NCI-H345 (cell line): ENCODE data around the gene GADD45GIP1.

ENCODE experiments used
- DNase-seq: peaks from one replicate; lab custom pipeline; 2025; lab: John Stamatoyannopoulos, UW

The GADD45GIP1 gene

GRCh38 chr19:12956446-12957388 lies at the start of gene GADD45GIP1:
TSS of gene GADD45GIP1 (minus strand) at chr19:12957223. CDS start at chr19:12957212, 11 bp downstream.
- DNase-seq, result peak; percentile 39

DNA sequence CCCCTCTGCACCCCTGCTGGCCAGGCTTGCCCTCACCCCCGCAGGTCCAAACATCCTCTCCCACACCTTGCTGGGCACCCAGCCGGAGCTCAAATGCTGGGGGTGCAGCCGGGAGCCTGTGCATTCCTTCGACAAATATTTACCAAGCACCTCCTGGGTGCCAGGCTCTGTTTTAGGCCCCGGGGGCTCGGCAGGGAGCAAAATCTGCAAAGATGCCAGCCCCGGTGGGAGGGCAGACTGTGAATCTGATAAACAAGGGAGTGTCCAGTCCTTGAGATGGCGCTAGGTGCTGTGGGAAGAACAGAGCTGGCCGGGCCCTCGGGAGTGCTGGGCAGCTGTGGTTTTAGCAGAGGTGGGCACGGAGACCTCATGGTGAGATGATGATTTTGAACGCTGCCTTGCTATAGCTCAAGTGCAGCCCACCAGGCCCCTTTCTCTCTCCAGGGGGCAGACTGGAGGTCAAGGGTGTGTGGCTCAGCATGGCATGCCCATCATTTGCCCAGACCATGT lies 48.9 kb upstream of the GADD45GIP1 start:
- DNase-seq, result no peak

DNA sequence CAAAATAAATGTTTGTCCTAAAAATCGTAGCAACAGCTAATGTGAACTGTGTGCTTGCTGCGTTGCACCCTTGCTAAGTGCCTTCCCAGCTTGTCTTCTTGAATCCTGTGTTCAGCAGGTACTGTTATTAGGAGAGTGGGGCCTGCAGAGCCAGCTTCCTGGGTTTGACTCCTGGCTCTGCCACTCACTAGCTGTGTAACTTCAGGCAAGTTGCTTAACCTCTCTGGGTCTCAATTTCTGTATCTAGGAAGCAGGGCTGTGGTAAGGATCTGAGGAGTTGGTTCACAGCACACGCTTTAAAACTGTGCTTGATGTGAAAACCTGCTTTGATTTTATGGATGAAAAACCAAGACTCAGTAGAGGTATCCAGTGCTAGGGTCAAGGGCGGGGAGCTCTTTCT lies 48.2 kb upstream of the GADD45GIP1 start:
- DNase-seq, result no peak

DNA sequence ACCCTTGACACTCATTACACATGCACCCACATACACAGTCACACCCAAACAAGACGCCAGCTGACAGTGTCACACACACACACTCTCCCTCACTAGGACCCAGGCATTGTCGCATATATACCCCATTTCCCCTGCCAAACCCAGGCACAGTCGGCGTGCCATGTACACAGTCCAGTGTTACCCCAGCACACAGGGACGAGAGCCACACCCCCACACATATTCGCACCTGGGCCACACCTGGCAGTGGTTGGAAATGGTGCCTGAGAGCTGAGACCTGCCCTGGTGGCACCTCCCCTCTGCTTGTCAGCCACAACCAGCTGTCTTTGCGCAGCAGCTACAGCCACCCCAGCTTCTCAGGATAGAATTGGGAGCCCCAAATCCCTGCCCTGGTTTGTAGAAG lies 47.2 kb upstream of the GADD45GIP1 start:
- DNase-seq, result no peak

GRCh38 chr19:13003081-13003480 lies 46.1 kb upstream of the GADD45GIP1 start:
- no peak for DNase-seq

- no peak for DNase-seq
Observed at GRCh38 chr19:13002166-13002898, 45.3 kb upstream of the GADD45GIP1 start.

GRCh38 chr19:13001502-13002165 lies 44.6 kb upstream of the GADD45GIP1 start:
- DNase-seq, result no peak

DNA sequence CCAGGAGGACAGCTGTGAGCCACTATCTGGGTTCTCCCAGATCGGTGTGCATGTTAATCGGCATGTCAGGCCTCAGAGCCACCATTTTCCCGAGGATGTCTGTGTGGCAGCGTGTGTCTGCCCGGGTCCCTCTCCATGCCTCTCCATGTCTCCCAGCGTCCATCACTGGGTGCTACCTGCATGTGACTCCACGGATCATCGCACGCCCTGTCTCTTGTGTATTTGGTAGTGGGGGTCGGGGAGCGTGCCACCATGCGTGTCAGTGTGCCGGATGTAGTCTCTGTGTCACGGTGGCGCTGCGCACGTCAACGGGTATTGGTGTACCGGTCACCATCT lies 44.1 kb upstream of the GADD45GIP1 start:
- DNase-seq, result no peak

DNA sequence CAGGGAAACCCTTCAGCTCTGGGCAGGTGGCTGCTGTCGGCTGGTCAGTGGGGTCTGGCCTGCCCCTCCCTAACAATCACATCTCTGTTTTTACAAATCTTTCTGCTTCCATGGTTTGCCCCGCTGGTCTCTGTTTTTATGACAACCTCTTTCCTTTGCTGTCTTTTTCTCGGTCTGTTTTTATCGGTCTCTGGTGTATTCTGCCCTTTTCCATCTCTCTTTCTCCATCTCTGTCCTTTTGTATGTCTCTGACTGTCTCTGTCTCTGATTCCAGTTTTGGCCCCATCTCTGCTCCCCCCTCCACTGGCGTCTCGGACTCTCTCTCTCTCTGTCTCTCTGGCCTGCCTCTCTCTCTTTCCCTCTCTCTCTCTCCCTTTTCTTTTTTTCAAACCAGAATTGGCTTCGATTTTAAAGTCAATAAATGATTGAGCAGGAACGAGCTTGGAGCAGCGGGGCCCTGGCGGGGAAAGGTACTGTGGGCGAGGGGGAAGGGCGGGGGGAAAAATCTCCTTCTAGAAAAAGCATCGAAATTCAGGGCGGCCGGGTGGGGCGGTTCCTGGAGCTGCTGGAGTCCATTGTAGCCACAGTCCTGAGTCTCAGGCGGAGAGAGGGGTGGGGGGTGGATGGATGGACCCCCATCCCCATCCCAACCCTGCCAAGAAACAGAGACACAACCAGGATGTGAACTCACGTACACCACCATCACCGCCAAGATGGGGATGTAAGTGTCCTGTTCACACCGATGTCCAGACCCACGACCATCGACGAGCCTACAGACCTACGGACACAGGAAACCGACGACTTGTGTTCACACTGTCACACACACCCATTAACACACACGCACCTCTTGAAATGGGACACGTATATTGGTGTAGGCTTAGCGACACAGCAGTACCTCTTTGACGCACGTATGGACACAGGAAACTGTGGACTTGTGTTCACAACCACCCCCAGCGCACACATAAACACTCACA lies 41.2 kb upstream of the GADD45GIP1 start:
- DNase-seq, result no peak

- DNase-seq, result no peak
Observed at GRCh38 chr19:12997179-12997966, 40.4 kb upstream of the GADD45GIP1 start.

GRCh38 chr19:12996406-12997094 lies 39.5 kb upstream of the GADD45GIP1 start:
- no peak for DNase-seq

DNA sequence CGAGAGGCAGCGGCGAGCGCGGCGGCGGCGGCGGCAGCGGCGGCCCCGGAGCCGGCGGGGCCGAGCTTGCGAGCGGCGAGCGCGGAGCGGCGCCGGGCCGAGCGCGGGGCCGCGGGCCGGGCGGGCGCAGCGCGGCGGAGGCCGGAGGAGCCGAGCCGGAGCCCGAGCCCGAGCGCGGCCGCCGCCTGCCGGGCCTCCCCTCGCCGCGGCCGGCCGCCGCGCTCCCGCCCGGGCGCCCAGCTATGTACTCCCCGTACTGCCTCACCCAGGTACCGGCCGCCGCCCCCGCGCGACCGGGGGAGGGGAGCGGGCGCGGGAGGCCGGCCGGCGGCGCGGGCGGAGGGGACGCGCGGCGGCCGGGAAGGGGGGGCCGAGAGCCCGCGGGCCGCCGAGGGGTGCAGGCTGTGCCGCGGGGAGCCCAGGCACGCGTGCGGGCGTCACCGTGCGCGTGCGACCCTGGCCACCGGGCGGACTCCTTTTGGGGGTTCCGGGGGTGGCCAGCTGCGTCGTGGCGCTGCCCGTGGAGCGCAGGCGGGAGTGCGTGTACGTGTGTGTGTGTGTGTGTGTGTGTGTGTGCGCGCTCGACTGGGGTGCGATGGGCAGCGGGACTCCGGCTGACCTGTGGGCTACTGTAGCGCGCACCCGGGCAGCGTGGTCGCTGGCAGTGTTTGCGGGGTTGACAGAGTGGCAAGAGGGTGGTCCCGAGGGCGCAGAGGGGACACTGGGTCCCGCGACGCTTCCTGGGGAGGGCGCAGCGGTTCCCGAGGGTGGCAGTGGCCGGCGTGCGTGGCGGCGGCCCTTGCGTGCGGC lies 38.8 kb upstream of the GADD45GIP1 start:
- DNase-seq, result no peak

DNA sequence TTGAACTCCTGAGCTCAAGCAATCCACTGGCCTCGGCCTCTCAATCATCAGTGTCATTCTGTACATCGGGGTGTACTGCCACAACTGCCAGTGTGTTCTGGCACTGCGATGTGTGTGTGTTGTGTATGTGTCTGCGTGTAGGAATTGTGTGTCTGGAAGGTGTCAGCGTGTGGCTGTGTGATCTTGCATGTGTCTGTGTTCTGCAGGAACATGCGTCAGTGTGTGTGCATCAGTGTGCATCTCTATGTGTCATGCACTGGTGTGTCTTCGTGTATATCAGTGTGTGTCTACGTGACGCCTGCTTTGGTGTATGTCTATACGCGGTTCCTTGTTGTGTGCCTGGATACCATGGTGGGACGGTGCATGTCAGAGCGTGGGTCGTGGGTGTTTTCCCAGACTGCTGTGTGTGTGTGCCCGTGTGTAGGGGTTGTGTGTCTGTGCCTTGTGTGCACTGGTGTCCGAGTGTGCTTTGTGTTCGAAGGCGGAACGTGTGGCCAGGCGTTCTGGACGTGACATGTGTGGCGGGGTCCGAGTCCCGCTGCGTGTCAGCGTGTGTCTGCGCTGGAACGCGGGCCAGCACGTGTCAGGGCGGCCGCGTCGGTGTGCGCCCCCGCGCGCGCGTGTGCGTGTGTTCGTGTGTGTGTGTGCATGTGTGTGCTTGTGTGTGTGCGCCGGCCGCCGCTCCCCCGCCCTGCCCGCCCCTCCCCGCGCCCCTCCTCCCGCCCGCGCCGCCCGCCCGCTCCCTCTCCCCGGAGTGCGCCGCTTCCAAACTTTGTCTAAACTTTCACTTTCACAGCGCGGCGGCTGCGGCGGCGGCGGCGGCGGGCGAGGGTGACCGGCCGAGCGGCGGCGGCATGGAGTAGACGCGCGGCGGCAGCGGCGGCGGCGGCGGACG lies 37.9 kb upstream of the GADD45GIP1 start, which contains the start of gene NFIX:
Gene NFIX (plus strand): TSS at position 775 of the 895 bp plus-strand sequence. CDS start 363 bp downstream, outside the sequence.
- DNase-seq, result no peak

GRCh38 chr19:12993562-12993961 lies 36.5 kb upstream of the GADD45GIP1 start:
- no peak for DNase-seq

- DNase-seq, result no peak
Observed at GRCh38 chr19:12992729-12993128, 35.7 kb upstream of the GADD45GIP1 start.

- DNase-seq, result no peak
Observed at GRCh38 chr19:12991296-12991695, 34.3 kb upstream of the GADD45GIP1 start.

GRCh38 chr19:12990853-12991252 lies 33.8 kb upstream of the GADD45GIP1 start:
- DNase-seq, result no peak

DNA sequence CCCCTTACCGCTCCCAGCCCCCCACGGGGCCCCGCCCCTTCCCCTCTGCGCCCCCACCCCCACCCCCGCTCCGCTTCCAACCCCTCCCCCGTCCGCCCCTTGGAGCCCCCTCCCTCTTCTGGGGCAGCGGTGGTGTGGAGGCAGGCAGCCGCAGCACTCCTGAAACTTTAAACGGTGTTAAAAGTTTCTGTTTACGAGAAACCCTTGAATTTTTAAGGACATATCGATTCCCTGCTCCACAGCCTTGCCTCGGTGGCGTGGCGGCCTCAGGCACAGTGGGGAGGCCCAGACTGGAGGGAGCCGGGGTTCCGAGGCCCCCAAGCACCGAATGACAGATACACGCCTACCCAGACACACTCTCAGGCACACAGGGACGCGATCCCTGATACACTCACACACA lies 33.4 kb upstream of the GADD45GIP1 start:
- DNase-seq, result no peak
